Stimulated activated CD8-positive, alpha-beta memory T cell treated with anti-CD3 and anti-CD28 coated beads, Interleukin-15, amount 100 ng/mL, for 48 hours (primary cell): ENCODE measurements around the gene SLC9A9.
"Not testable (repeated sequence)": the region's sequence is repeated elsewhere in the genome, so short reads cannot be mapped to it uniquely, and the experiment has no call there.

Experiments
- DNase-seq, 2 donors: peaks; one replicate each; pipeline ENCODE4 v3.0.0-alpha.2; 2020; ENCODE audit warnings: low read depth in 2 of 2

Gene SLC9A9

GRCh38 chr3:143810166-143810952 lies 37.9 kb downstream of the SLC9A9 start:
- no peak for DNase-seq

GRCh38 chr3:143809121-143809621 lies 39.1 kb downstream of the SLC9A9 start:
- no peak for DNase-seq

- no peak for DNase-seq
Observed at GRCh38 chr3:143808030-143808429, 40.2 kb downstream of the SLC9A9 start.

GRCh38 chr3:143806038-143806437 lies 42.2 kb downstream of the SLC9A9 start:
- DNase-seq, result no peak

- not testable (repeated sequence) for DNase-seq
Observed at GRCh38 chr3:143805476-143805875, 42.8 kb downstream of the SLC9A9 start.

GRCh38 chr3:143801046-143801445 lies 47.2 kb downstream of the SLC9A9 start:
- DNase-seq, result not testable (repeated sequence)

GRCh38 chr3:143798151-143798550 lies 50.1 kb downstream of the SLC9A9 start:
- DNase-seq, result not testable (repeated sequence)

GRCh38 chr3:143795874-143796273 lies 52.4 kb downstream of the SLC9A9 start:
- DNase-seq, result no peak

- DNase-seq, result no peak
Observed at GRCh38 chr3:143794793-143795462, 53.3 kb downstream of the SLC9A9 start.

GRCh38 chr3:143793971-143794370 lies 54.3 kb downstream of the SLC9A9 start:
- no peak for DNase-seq

- no peak for DNase-seq
Observed at GRCh38 chr3:143791386-143791785, 56.9 kb downstream of the SLC9A9 start.

GRCh38 chr3:143786219-143787191 lies 61.8 kb downstream of the SLC9A9 start:
- no peak for DNase-seq

- no peak for DNase-seq
Observed at GRCh38 chr3:143784446-143784845, 63.8 kb downstream of the SLC9A9 start.

- DNase-seq, result no peak
Observed at GRCh38 chr3:143783851-143784370, 64.4 kb downstream of the SLC9A9 start.

- no peak for DNase-seq
Observed at GRCh38 chr3:143775459-143775858, 72.8 kb downstream of the SLC9A9 start.

- DNase-seq, result no peak
Observed at GRCh38 chr3:143771939-143772338, 76.3 kb downstream of the SLC9A9 start.

- DNase-seq, result no peak
Observed at GRCh38 chr3:143771258-143771657, 77.0 kb downstream of the SLC9A9 start.

- no peak for DNase-seq
Observed at GRCh38 chr3:143770391-143770790, 77.9 kb downstream of the SLC9A9 start.

- no peak for DNase-seq
Observed at GRCh38 chr3:143769616-143770015, 78.7 kb downstream of the SLC9A9 start.

- DNase-seq, result no peak
Observed at GRCh38 chr3:143764840-143765239, 83.4 kb downstream of the SLC9A9 start.

GRCh38 chr3:143763564-143764162 lies 84.6 kb downstream of the SLC9A9 start:
- no peak for DNase-seq
